ENCODE data around the gene TEX28. TPM values are rescaled to one million over a fixed set of nuclear protein-coding genes. Genes with fewer than 3 reads are reported as not detected.
"Not testable (repeated sequence)": the region's sequence is repeated elsewhere in the genome, so short reads cannot be mapped to it uniquely, and the experiment has no call there.

TEX28 gene
- total RNA-seq, 1 experiment from 2014 or later: not detected

GRCh38 chrX:154284489-154285338, 10.2 kb downstream of the TEX28 start:
- in situ Hi-C loops (cut with HindIII; ENCODE audit: low pct_unique_long_range_greater_than_20kb, low sequenced_read_pairs); DNase-seq (ENCODE audit: low read depth): not testable (repeated sequence)

- in situ Hi-C loops (cut with HindIII; ENCODE audit: low pct_unique_long_range_greater_than_20kb, low sequenced_read_pairs); DNase-seq (ENCODE audit: low read depth): not testable (repeated sequence)
These were observed 25.7 kb downstream of the TEX28 start for GRCh38 chrX:154269245-154269644.

- DNase-seq (ENCODE audit: low read depth); in situ Hi-C loops (cut with HindIII; ENCODE audit: low pct_unique_long_range_greater_than_20kb, low sequenced_read_pairs): not testable (repeated sequence)
These were observed 31.9 kb downstream of the TEX28 start for GRCh38 chrX:154263072-154263471.

- DNase-seq (ENCODE audit: low read depth); in situ Hi-C loops (cut with HindIII; ENCODE audit: low pct_unique_long_range_greater_than_20kb, low sequenced_read_pairs): not testable (repeated sequence)
These were observed 36.2 kb downstream of the TEX28 start for GRCh38 chrX:154258711-154259110.

- in situ Hi-C loops (cut with HindIII; ENCODE audit: low pct_unique_long_range_greater_than_20kb, low sequenced_read_pairs); DNase-seq (ENCODE audit: low read depth): not testable (repeated sequence)
These were observed 37.6 kb downstream of the TEX28 start, which contains the start of gene OPN1MW3 for GRCh38 chrX:154257282-154257681. OPN1MW3 (plus strand) TSS chrX:154257582; CDS start chrX:154257620, 38 bp downstream.

GRCh38 chrX:154248076-154248475, 46.8 kb downstream of the TEX28 start:
- in situ Hi-C loops (cut with HindIII; ENCODE audit: low pct_unique_long_range_greater_than_20kb, low sequenced_read_pairs): not testable (repeated sequence)

GRCh38 chrX:154247377-154248045, 47.4 kb downstream of the TEX28 start:
- DNase-seq (ENCODE audit: low read depth); in situ Hi-C loops (cut with HindIII; ENCODE audit: low pct_unique_long_range_greater_than_20kb, low sequenced_read_pairs): not testable (repeated sequence)

More at GRCh38 chrX:154248076-154248475, 46.8 kb downstream of the TEX28 start:
- not testable (repeated sequence) for DNase-seq (ENCODE audit: low read depth)

- DNase-seq (ENCODE audit: low read depth); in situ Hi-C loops (cut with HindIII; ENCODE audit: low pct_unique_long_range_greater_than_20kb, low sequenced_read_pairs): not testable (repeated sequence)
These were observed 54.9 kb downstream of the TEX28 start for GRCh38 chrX:154239982-154240503.

- DNase-seq (ENCODE audit: low read depth); in situ Hi-C loops (cut with HindIII; ENCODE audit: low pct_unique_long_range_greater_than_20kb, low sequenced_read_pairs): not testable (repeated sequence)
These were observed 55.9 kb downstream of the TEX28 start for GRCh38 chrX:154238939-154239559.

- in situ Hi-C loops (cut with HindIII; ENCODE audit: low pct_unique_long_range_greater_than_20kb, low sequenced_read_pairs); DNase-seq (ENCODE audit: low read depth): not testable (repeated sequence)
These were observed 61.3 kb downstream of the TEX28 start for GRCh38 chrX:154233620-154234019.

GRCh38 chrX:154231443-154231842, 63.5 kb downstream of the TEX28 start:
- DNase-seq (ENCODE audit: low read depth); in situ Hi-C loops (cut with HindIII; ENCODE audit: low pct_unique_long_range_greater_than_20kb, low sequenced_read_pairs): not testable (repeated sequence)

- in situ Hi-C loops (cut with HindIII; ENCODE audit: low pct_unique_long_range_greater_than_20kb, low sequenced_read_pairs); DNase-seq (ENCODE audit: low read depth): not testable (repeated sequence)
These were observed 68.2 kb downstream of the TEX28 start for GRCh38 chrX:154226706-154227105.

- in situ Hi-C loops (cut with HindIII; ENCODE audit: low pct_unique_long_range_greater_than_20kb, low sequenced_read_pairs); DNase-seq (ENCODE audit: low read depth): not testable (repeated sequence)
These were observed 69.6 kb downstream of the TEX28 start for GRCh38 chrX:154225292-154225691.

Other genes starting within 250 kb of the TEX28 start
- 20.9 and 26.7 TPM in 2 replicates for gene MECP2, start 197.4 kb downstream of the TEX28 start, total RNA-seq (2014; rRNA removed; shearing (Covaris generic); ENCODE audit: low replicate concordance)
- gene OPN1LW, start 150.9 kb downstream of the TEX28 start, total RNA-seq (2014; rRNA removed; shearing (Covaris generic); ENCODE audit: low replicate concordance): not detected in 2 replicates
- not detected in 2 replicates for gene OPN1MW, start 112.5 kb downstream of the TEX28 start, total RNA-seq (2014; rRNA removed; shearing (Covaris generic); ENCODE audit: low replicate concordance)
- not detected in 2 replicates for gene OPN1MW2, start 75.4 kb downstream of the TEX28 start, total RNA-seq (2014; rRNA removed; shearing (Covaris generic); ENCODE audit: low replicate concordance)
- gene OPN1MW3, start 37.5 kb downstream of the TEX28 start, total RNA-seq (2014; rRNA removed; shearing (Covaris generic); ENCODE audit: low replicate concordance): not detected in 2 replicates
- gene TKTL1, start 671 bp upstream of the TEX28 start, total RNA-seq (2014; rRNA removed; shearing (Covaris generic); ENCODE audit: low replicate concordance): 0.37 and 0.64 TPM in 2 replicates
- 1,120 and 1,164 TPM in 2 replicates for gene FLNA, start 79.5 kb upstream of the TEX28 start, total RNA-seq (2014; rRNA removed; shearing (Covaris generic); ENCODE audit: low replicate concordance)
- 32.0 and 48.7 TPM in 2 replicates for gene EMD, start 84.2 kb upstream of the TEX28 start, total RNA-seq (2014; rRNA removed; shearing (Covaris generic); ENCODE audit: low replicate concordance)
- gene RPL10, start 103.3 kb upstream of the TEX28 start, total RNA-seq (2014; rRNA removed; shearing (Covaris generic); ENCODE audit: low replicate concordance): 2,876 and 3,155 TPM in 2 replicates
- gene DNASE1L1, start 114.1 kb upstream of the TEX28 start, total RNA-seq (2014; rRNA removed; shearing (Covaris generic); ENCODE audit: low replicate concordance): 40.3 and 46.1 TPM in 2 replicates
- gene TAFAZZIN, start 116.4 kb upstream of the TEX28 start, total RNA-seq (2014; rRNA removed; shearing (Covaris generic); ENCODE audit: low replicate concordance): 38.4 and 68.0 TPM in 2 replicates
- 29.2 and 46.6 TPM in 2 replicates for gene ATP6AP1, start 133.6 kb upstream of the TEX28 start, total RNA-seq (2014; rRNA removed; shearing (Covaris generic); ENCODE audit: low replicate concordance)
- 58.6 and 91.2 TPM in 2 replicates for gene GDI1, start 142.0 kb upstream of the TEX28 start, total RNA-seq (2014; rRNA removed; shearing (Covaris generic); ENCODE audit: low replicate concordance)
- gene FAM50A, start 149.0 kb upstream of the TEX28 start, total RNA-seq (2014; rRNA removed; shearing (Covaris generic); ENCODE audit: low replicate concordance): 62.3 and 77.1 TPM in 2 replicates
- 2.2 and 2.7 TPM in 2 replicates for gene PLXNA3, start 163.2 kb upstream of the TEX28 start, total RNA-seq (2014; rRNA removed; shearing (Covaris generic); ENCODE audit: low replicate concordance)
- gene LAGE3, start 184.2 kb upstream of the TEX28 start, total RNA-seq (2014; rRNA removed; shearing (Covaris generic); ENCODE audit: low replicate concordance): 32.3 and 71.1 TPM in 2 replicates
- 109 and 110 TPM in 2 replicates for gene UBL4A, start 191.5 kb upstream of the TEX28 start, total RNA-seq (2014; rRNA removed; shearing (Covaris generic); ENCODE audit: low replicate concordance)
- gene SLC10A3, start 195.5 kb upstream of the TEX28 start, total RNA-seq (2014; rRNA removed; shearing (Covaris generic); ENCODE audit: low replicate concordance): 14.0 and 21.5 TPM in 2 replicates
- gene FAM3A, start 221.1 kb upstream of the TEX28 start, total RNA-seq (2014; rRNA removed; shearing (Covaris generic); ENCODE audit: low replicate concordance): 32.5 and 47.1 TPM in 2 replicates

Measured in Caki2 (cell line).